Stimulated activated effector memory CD8-positive, alpha-beta T cell treated with anti-CD3 and anti-CD28 coated beads, Interleukin-12 subunit alpha, Interleukin-12 subunit beta, amount 100 ng/mL, for 72 hours (primary cell): ENCODE data around the gene SCGN.

Experiments
- ATAC-seq: fragments of 150-1000 bp; cut with Tn5 transposase; 2 replicates; pipeline ENCODE4 v1.10.0; 2021
- DNase-seq, 2 donors: peaks; one replicate each; pipeline ENCODE4 v3.0.0; 2021 to 2022; ENCODE audit warnings: low spot score in 2 of 2
- H3K27ac Mint-ChIP-seq: one replicate; pipeline ENCODE4 v1.8.0; 2022; ENCODE audit warnings: mild to moderate bottlenecking, mixed read lengths
- H3K36me3 Mint-ChIP-seq: one replicate; pipeline ENCODE4 v1.8.0; 2022; ENCODE audit warnings: mild to moderate bottlenecking, mixed read lengths
- H3K4me1 Mint-ChIP-seq: one replicate; pipeline ENCODE4 v1.8.0; 2022; ENCODE audit warnings: mixed read lengths
- H3K4me3 Mint-ChIP-seq: one replicate; pipeline ENCODE4 v1.8.0; 2022; ENCODE audit warnings: mild to moderate bottlenecking, mixed read lengths
- H3K9me3 Mint-ChIP-seq: one replicate; pipeline ENCODE4 v1.8.0; 2022; ENCODE audit warnings: mixed read lengths

The SCGN gene, protein sequence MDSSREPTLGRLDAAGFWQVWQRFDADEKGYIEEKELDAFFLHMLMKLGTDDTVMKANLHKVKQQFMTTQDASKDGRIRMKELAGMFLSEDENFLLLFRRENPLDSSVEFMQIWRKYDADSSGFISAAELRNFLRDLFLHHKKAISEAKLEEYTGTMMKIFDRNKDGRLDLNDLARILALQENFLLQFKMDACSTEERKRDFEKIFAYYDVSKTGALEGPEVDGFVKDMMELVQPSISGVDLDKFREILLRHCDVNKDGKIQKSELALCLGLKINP

DNA sequence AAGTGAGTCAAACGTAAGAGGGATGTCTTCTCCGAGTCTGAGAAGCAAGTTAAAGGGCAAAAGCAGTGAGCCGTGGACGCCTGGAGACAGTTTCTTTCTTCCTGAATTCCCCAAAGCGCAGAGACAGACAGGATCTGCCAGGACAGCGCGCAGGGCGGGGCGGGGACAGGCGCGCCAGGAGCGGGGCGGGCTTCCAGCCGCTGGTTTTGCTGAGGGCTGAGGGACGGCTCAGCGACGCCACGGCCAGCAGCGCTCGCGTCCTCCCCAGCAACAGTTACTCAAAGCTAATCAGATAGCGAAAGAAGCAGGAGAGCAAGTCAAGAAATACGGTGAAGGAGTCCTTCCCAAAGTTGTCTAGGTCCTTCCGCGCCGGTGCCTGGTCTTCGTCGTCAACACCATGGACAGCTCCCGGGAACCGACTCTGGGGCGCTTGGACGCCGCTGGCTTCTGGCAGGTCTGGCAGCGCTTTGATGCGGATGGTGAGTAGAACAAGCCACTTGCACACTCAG is at the start of gene SCGN:
Gene SCGN, plus strand, starts transcription at position 209 of the 509 bp plus-strand sequence. Its CDS starts 189 bp downstream, at position 398.
- H3K27ac Mint-ChIP-seq: no peak within 1 kb of the TSS
- no peaks in the 10 kb centered on the region for H3K9me3 Mint-ChIP-seq
- DNase-seq (peak in 1 of 2 donors; percentile 57), ATAC-seq (no peak)
- no peaks in the 10 kb centered on the region for H3K36me3 Mint-ChIP-seq
- H3K4me1 Mint-ChIP-seq: no peaks in the 10 kb centered on the region
- H3K4me3 Mint-ChIP-seq: no peak within 1 kb of the TSS

GRCh38 chr6:25602674-25602982 is 49.4 kb upstream of the SCGN start:
- Mint-ChIP-seq H3K4me3 (no peak overlapping the region), H3K27ac (no peak overlapping the region), H3K9me3 (no peaks in the 10 kb centered on the region), H3K4me1 (no peaks in the 10 kb centered on the region), H3K36me3 (no peaks in the 10 kb centered on the region)
- no peak for DNase-seq
- ATAC-seq: no peak

- H3K4me3 Mint-ChIP-seq: no peak overlapping the region
- no peaks in the 10 kb centered on the region for H3K9me3 Mint-ChIP-seq
- H3K27ac Mint-ChIP-seq: no peak overlapping the region
- H3K36me3 Mint-ChIP-seq: no peaks in the 10 kb centered on the region
- DNase-seq (no peak), ATAC-seq (no peak)
- H3K4me1 Mint-ChIP-seq: no peaks in the 10 kb centered on the region
These were observed 48.8 kb upstream of the SCGN start for GRCh38 chr6:25603251-25603650.

DNA sequence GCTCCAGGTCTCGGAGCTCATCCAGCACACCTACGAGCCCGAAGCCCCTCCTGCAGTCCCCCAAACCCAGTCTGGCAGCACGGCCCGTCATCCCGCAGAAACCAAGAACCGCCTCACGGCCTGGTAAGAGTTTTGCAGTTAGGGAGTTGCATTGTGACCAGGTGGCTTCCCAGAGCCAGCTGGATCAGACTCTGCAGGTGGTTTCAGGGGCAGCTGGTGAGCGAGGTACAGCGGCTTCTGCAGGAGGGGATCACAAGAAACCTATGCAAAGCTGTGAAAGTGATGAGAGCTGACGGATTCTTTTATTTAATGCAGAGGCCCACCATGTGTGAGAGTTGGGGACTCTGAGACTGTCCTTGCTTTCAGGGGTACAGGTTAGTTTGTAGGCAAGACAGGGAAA is 45.9 kb upstream of the SCGN start:
- no peak overlapping the region for H3K4me3 Mint-ChIP-seq
- H3K4me1 Mint-ChIP-seq: no peaks in the 10 kb centered on the region
- H3K27ac Mint-ChIP-seq: no peak overlapping the region
- no peaks in the 10 kb centered on the region for H3K9me3 Mint-ChIP-seq
- ATAC-seq: no peak
- DNase-seq: no peak
- no peaks in the 10 kb centered on the region for H3K36me3 Mint-ChIP-seq

- no peak overlapping the region for H3K27ac Mint-ChIP-seq
- H3K9me3 Mint-ChIP-seq: no peaks in the 10 kb centered on the region
- H3K4me3 Mint-ChIP-seq: no peak overlapping the region
- ATAC-seq: no peak
- H3K4me1 Mint-ChIP-seq: no peaks in the 10 kb centered on the region
- no peak for DNase-seq
- no peaks in the 10 kb centered on the region for H3K36me3 Mint-ChIP-seq
These were observed 43.3 kb upstream of the SCGN start for GRCh38 chr6:25608558-25609174.

DNA sequence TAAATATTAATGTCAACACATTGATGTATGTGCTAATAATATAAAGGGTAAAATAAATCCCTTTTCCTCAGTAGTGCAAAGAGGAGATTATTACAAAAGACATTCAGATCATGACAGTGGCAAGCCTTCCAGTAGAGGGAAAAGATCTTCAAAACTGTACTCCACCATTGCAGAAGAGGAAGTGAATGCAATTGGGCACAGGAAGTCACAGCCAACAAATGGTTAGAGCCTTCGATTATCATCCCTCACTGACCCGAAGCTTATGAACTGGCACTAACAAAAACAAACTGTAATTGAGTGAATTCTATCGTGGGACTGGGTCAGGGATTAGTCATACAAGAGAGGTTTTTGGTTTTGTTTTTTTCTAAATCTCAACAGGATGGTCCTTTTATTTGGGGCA is 39.3 kb upstream of the SCGN start:
- H3K27ac Mint-ChIP-seq: no peak overlapping the region
- H3K36me3 Mint-ChIP-seq: no peaks in the 10 kb centered on the region
- H3K4me3 Mint-ChIP-seq: no peak overlapping the region
- ATAC-seq: no peak
- no peaks in the 10 kb centered on the region for H3K4me1 Mint-ChIP-seq
- H3K9me3 Mint-ChIP-seq: no peaks in the 10 kb centered on the region
- no peak for DNase-seq

DNA sequence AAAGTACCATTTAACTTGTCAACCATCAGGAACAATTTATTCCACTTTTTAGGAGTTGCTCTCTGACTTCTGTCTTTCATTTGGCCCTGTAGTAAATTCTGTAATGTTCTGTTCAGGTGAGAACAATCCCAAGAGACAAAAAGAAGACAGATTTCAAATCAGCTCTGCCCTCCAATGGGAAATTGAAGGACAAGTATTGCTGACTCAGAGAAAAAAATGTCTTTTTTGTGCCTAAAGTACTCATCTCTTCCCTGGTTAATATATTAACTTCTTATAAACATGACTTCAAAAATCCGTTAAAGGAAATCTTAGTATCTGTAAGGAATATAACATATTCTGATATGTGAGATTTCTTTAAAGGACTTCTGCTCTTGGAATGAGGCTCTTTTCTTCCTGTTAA is 38.6 kb upstream of the SCGN start:
- no peak for ATAC-seq
- no peaks in the 10 kb centered on the region for H3K9me3 Mint-ChIP-seq

DNA sequence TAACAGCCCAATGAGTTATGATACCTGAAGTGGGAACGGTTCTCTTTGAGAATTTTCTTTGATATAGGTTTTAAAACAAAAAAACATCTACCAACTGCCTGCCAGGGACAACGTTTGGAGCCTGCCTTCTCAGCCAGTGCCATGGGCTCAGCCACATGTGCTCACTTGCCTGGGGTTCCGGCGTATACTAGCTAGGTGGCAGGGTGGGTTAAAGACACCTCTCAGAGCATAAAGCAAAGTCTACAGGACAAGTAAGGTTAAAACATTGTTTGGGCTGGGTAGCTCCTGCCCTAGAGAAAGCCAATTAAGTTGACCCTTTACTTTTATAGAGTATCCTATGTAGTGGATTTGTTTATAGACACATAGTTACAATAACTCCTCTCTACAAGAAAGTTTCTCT is 38.0 kb upstream of the SCGN start:
- DNase-seq: no peak
- no peaks in the 10 kb centered on the region for H3K4me1 Mint-ChIP-seq
- H3K9me3 Mint-ChIP-seq: no peaks in the 10 kb centered on the region
- H3K36me3 Mint-ChIP-seq: no peaks in the 10 kb centered on the region
- no peak overlapping the region for H3K4me3 Mint-ChIP-seq
- H3K27ac Mint-ChIP-seq: no peak overlapping the region
- no peak for ATAC-seq

More for the DNA sequence above, 38.6 kb upstream of the SCGN start:
- DNase-seq: no peak
- H3K4me3 Mint-ChIP-seq: no peak overlapping the region
- H3K4me1 Mint-ChIP-seq: no peaks in the 10 kb centered on the region
- no peaks in the 10 kb centered on the region for H3K36me3 Mint-ChIP-seq
- no peak overlapping the region for H3K27ac Mint-ChIP-seq

DNA sequence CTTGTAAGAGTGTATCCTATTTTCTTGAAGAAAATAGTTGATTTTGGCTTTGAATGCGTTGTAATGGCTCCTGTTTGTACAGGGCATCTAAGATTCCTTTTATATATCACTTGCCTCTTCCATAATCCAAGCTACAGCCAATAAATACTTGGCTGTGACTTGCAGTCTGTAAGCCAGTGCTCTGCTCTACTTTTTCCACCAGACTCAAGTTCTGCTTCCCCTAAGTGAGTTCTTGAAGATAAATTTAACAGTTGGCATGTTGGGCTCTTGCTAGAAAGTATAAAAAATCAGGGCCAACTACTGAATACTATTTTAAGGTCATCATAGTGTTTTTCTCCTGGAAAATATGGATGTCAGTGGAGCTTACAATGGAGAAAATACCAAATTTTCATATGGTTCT is 36.5 kb upstream of the SCGN start:
- Mint-ChIP-seq H3K36me3 (no peaks in the 10 kb centered on the region), H3K27ac (no peak overlapping the region), H3K9me3 (no peaks in the 10 kb centered on the region), H3K4me1 (no peaks in the 10 kb centered on the region), H3K4me3 (no peak overlapping the region)
- DNase-seq: no peak
- no peak for ATAC-seq

- Mint-ChIP-seq H3K36me3 (no peaks in the 10 kb centered on the region), H3K27ac (no peak overlapping the region), H3K4me3 (no peak overlapping the region), H3K9me3 (no peaks in the 10 kb centered on the region), H3K4me1 (no peaks in the 10 kb centered on the region)
- DNase-seq (no peak), ATAC-seq (no peak)
These were observed 34.0 kb upstream of the SCGN start for GRCh38 chr6:25617997-25618396.

- Mint-ChIP-seq H3K27ac (no peak overlapping the region), H3K4me1 (no peaks in the 10 kb centered on the region), H3K36me3 (no peaks in the 10 kb centered on the region), H3K9me3 (no peaks in the 10 kb centered on the region), H3K4me3 (no peak overlapping the region)
- ATAC-seq (no peak), DNase-seq (no peak)
These were observed 32.8 kb upstream of the SCGN start for GRCh38 chr6:25619217-25619616.

DNA sequence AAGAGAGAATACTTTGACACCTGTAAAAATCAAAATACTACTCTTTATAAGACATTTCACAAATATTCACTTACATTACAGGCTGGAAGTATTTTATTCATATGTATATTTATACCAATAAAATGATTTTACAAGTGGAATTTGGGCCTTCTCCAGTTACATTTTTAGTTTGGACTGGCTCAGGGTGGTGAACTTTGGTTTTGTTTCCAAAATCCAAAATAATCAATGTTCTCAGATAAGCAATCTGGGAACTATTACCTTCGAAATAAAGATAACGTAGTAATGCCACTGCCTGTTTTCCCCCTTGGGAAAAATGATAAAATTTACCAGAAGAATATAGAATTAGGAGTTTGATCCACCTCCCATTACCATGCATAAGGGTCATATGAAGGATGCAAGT is 31.6 kb upstream of the SCGN start:
- no peak for ATAC-seq
- Mint-ChIP-seq H3K27ac (no peak overlapping the region), H3K9me3 (no peaks in the 10 kb centered on the region), H3K36me3 (no peaks in the 10 kb centered on the region), H3K4me3 (no peak overlapping the region), H3K4me1 (no peaks in the 10 kb centered on the region)
- DNase-seq: no peak

GRCh38 chr6:25623065-25623464 is 28.9 kb upstream of the SCGN start:
- Mint-ChIP-seq H3K36me3 (no peaks in the 10 kb centered on the region), H3K9me3 (no peaks in the 10 kb centered on the region), H3K27ac (no peak overlapping the region), H3K4me1 (no peaks in the 10 kb centered on the region), H3K4me3 (no peak overlapping the region)
- DNase-seq: no peak
- ATAC-seq: no peak

DNA sequence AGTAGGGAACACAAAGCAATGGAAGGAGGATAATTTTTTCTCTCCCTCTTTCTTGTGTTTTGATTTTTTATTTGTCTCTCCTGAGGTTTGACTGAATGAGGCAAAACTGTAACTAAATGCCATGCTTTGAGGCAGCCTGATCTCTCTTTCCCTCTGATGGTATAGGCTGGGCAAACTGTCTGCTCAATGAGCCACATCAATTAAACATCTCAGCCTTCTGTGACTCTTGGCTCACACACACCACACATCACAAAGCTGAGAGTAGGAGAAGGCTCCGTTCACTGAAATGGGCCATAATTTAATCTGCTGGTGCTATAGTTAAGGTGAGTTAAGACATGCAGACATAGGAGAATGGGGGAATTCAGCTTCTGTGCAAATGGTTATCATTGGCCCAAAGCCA is 28.1 kb upstream of the SCGN start:
- ATAC-seq: no peak
- H3K36me3 Mint-ChIP-seq: no peaks in the 10 kb centered on the region

DNA sequence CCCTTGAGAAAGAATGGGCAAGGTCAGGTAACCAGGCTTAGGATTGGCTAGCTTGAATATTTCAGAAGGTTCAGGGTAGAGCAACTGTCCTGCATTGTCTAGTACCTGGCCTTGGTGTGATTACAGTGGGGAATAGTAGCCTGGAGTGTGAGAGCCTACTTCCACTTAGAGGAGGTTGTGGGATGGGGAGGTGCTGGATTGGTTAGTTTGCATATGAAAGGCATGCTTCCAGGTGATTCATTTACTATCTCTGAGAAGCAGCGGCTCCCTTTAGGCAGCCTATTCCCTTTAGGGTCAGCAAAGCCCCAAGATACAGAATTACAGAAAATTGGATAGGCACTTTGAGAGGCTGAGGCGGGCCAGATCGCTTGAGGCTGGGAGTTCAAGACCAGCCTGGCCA is 25.0 kb upstream of the SCGN start:
- no peak overlapping the region for H3K27ac Mint-ChIP-seq
- no peaks in the 10 kb centered on the region for H3K36me3 Mint-ChIP-seq
- ATAC-seq (no peak), DNase-seq (no peak)
- no peaks in the 10 kb centered on the region for H3K9me3 Mint-ChIP-seq
- no peaks in the 10 kb centered on the region for H3K4me1 Mint-ChIP-seq
- no peak overlapping the region for H3K4me3 Mint-ChIP-seq

More for the DNA sequence above, 28.1 kb upstream of the SCGN start:
- Mint-ChIP-seq H3K4me3 (no peak overlapping the region), H3K4me1 (no peaks in the 10 kb centered on the region), H3K9me3 (no peaks in the 10 kb centered on the region), H3K27ac (no peak overlapping the region)
- no peak for DNase-seq

DNA sequence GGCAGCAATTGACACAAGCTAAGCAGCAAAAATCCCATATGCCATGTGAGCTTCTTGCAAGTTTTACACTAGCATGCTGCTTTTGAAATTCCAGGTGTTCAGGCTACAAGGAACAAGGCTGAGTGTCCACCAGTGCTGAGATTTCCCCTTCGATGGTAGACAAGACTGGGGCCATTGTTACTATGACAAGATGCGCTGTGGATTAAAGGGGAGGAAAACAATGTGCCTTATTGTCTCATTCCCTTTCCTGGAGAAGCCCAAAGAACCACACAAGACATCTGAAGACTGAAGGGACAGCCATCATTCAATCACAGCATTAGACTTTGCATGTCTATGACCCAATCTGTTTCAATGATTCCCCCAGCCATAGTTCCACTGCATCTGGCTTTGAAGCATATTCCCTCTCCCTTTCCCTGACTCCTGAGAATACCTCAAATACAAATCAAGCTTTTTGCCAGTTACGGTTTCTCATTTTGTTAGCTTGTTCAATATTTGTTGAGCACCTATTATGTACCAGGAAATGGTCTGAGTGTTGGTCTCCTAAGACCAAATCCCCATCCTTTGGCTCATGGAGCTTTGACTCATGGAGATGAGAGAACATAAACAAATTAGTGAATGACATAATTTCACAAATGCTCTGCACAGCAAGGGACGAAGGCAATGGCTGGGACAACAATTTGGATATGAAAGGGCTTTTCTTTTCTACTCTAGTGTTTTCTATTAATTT is 23.4 kb upstream of the SCGN start:
- DNase-seq: no peak
- no peak overlapping the region for H3K4me3 Mint-ChIP-seq
- no peak for ATAC-seq
- H3K36me3 Mint-ChIP-seq: no peaks in the 10 kb centered on the region
- no peak overlapping the region for H3K27ac Mint-ChIP-seq
- no peaks in the 10 kb centered on the region for H3K4me1 Mint-ChIP-seq
- no peaks in the 10 kb centered on the region for H3K9me3 Mint-ChIP-seq
